Hematopoietic multipotent progenitor cell treated with erythropoietin and hydrocortisone succinate and interleukin-3 and kit ligand, for 6 days (in vitro differentiated cells): ENCODE data around the gene ASPSCR1.
"Not testable (repeated sequence)": the region's sequence is repeated elsewhere in the genome, so short reads cannot be mapped to it uniquely, and the experiment has no call there.

Experiments
- DNase-seq: peaks from one replicate; pipeline ENCODE4 v3.0.0-alpha.2; 2015

Gene ASPSCR1

DNA sequence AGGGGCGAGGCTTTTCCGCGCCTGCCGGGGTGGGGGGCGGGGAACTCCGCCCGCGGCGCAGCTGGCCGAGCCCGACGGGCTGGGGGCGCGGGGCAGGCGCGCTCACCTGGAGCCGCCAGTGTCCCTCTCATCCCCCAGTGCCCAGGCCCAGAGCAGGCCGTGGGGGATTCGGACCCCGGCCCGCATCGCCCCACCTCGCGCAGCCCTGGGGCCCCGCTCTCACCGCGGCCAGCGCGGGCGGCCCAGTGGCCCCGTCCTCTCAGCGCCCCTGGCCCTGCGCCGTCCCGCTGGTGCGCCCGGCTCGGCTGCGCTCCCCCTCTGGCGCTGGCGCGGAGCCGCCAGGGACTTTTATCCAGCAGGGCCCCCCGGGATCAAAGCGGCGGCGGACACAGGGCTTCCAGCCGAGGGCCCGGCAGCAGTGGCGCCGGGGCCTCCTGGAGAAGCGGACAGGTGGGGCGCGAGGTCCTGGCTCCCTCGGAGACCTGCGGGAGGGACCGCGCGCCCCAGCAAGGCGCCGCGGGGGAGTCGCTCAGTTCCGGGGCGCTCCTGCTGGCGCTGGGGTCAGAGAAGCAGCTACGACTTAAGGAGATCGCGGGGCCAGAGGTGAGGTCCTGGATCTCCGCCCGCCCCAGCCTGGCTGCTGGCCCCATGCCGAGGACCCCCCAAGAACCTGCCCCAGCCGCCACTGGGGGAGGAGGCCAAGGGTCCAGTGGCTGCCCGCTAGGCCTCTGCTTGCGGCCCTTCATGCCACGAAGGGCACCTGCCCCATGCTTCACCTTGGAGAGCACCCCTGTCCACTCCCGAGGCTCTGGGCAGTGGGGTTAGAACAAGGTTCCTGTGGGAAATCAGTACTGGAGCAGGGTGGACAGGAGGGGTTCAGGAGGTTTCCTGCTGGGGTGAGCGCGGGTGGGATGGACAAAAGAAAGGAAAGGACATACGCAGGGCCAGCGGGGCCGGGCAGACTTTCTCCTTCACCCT is 15.6 kb upstream of the ASPSCR1 start:
- no peak for DNase-seq

DNA sequence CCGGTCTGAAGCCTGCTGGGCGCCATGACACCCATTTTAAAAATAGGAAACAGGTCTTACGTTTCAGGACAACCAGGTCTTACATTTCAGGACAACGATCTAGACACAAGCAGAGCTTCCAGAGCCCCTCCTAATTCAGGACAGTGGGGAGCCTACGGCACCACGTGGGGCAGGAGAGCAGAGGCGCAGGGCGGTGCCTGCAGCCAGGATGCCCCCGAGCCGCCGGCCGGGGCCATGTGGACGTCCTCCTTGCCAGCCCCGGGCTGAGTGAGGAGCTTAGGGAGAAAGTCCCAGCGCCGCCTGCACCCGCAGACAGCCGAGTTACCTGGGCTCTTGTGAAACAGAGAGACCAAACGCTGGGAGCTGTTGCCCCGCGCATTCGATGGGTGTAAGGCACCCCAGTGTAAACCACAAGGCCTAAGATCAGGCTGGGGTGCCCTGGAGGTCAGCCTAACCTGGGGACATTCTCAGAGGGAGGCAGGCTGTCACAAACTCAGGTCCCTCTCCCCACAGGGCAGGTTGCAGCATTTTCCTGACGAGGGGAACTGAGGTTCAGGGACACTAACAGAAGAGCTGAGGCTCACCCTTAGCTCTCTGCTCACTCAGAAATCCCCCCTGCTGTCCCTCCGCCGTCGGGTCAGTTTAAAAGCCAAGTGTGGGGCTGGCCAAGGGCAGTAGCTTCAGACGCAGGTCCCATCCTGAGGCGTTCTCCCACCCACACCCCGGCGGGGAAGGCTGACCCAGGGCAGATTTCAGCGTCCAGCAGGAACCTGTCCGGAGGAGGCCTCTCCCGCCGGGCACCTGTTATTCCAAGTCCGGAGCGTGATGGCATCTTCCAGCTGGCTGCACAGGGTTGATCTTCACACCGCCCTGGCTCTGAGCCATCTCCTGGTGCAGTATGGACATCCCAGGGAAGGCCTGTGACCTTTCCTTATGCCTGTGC is 14.7 kb upstream of the ASPSCR1 start:
- DNase-seq = no peak

GRCh38 chr17:81964081-81964849 is 13.2 kb upstream of the ASPSCR1 start:
- no peak for DNase-seq

- DNase-seq = peak; percentile 60
These were observed 10.8 kb upstream of the ASPSCR1 start for GRCh38 chr17:81966343-81967243.

GRCh38 chr17:81967244-81967532 is 10.2 kb upstream of the ASPSCR1 start:
- no peak for DNase-seq

- DNase-seq = peak; percentile 91
These were observed 9.7 kb upstream of the ASPSCR1 start for GRCh38 chr17:81967533-81968395.

- DNase-seq = no peak
These were observed 9.1 kb upstream of the ASPSCR1 start for GRCh38 chr17:81968396-81968745.

GRCh38 chr17:81968850-81969812 is 8.3 kb upstream of the ASPSCR1 start:
- DNase-seq = no peak

DNA sequence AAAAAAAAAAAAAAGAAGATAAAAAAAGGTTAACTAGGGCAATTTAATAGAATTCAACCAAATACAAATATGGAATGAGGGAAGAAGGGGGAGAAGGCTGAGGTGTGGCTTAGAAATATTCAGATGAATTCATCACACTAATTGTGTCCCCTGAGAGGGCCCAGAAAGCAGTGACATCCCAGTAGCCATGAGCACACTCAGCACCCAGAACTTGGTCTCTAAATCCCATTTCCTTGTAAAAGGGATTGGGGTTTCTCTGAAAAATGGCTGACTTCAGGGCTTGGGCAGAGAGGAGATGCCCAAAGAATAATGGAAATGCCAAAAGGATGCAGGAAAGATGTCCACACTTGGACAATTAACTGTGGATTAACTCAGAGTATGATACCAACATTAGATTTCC is 4.0 kb upstream of the ASPSCR1 start:
- DNase-seq = no peak

DNA sequence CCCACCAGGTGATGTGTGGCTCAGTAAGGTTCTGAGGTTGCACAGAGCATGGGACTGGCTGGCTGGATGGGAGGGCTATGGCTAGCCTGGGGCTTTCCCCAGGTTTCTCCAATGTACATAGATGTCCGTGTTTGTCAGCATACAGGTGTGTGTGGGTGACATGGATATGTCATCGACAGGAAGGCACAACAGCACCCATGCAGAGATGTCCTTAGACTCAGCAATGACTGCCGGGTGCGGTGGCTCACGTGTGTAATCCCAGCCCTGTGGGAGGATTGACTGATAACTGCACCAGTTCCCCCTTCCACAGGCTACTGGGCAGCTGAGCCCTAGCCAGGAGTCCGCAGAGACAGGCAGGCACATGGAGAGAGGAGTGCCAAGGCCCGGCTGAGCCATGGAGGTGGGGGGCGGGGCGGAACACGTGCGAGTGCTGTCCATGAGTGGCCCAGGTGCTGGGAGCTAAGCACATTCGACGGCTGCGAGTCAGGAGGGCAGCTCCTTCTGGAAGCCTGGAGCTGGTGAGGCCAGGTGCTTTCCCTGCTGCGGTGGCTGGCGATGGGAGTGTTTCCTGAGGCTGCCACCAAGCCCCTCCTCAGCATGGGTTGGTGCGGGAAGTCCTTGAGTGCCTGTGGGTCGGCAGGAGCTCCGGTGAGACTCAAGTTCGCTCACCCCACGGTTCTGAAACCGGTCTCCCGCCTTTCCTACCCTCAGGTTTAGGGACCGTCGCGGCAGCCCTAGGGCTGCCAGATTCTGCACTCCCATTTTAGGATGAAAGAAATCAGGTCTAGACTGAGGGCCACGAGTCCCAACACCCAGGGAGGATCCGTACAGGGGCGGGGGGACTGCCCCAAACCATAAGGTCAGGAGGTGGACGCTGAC is 858 bp upstream of the ASPSCR1 start:
- no peak for DNase-seq

GRCh38 chr17:81978524-81979298 is 1.3 kb downstream of the ASPSCR1 start:
- DNase-seq = no peak

GRCh38 chr17:81980122-81980521 is 2.7 kb downstream of the ASPSCR1 start:
- DNase-seq = no peak

- DNase-seq = peak; percentile 80
These were observed 3.4 kb downstream of the ASPSCR1 start for GRCh38 chr17:81980707-81981343.

- DNase-seq = not testable (repeated sequence)
These were observed 4.1 kb downstream of the ASPSCR1 start for GRCh38 chr17:81981511-81981910.

DNA sequence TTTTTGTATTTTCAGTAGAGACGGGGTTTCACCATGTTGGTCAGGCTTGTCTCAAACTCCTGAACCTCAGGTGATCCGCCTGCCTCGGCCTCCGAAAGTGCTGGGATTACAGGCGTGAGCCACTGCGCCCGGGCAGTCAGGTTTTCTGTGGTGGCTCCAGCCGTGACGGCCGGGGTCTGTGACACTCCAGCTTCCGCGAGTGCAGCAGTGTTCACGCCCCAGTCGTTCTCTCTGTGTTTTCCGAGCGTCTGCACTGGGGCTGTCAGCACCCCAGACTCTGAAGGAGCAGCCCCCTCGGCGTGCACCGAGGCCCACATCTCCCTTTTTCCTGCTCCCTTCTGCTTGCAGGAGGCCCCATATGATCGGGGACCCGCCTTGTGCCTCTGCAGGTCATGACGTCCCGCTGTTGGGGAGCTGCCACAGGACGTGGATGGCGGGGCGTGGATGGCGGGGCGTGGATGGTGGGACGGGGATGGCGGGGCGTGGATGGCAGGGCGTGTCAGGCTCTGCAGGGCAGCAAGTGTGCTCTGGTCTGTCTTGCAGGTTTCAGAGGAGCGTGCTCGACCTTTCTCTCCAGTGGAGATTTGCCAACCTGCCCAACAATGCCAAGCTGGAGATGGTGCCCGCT is 5.7 kb downstream of the ASPSCR1 start:
- DNase-seq = no peak

GRCh38 chr17:81983639-81984373 is 6.4 kb downstream of the ASPSCR1 start:
- no peak for DNase-seq
